Pulmonary artery endothelial cell (primary cell): ENCODE data around the gene RASGRP3. TPM values are rescaled to one million over a fixed set of nuclear protein-coding genes. Genes with fewer than 3 reads are reported as not detected.
A peak's percentile ranks its signal among the peaks of the same experiment; 100 is the strongest.
"Not testable (repeated sequence)": the region's sequence is repeated elsewhere in the genome, so short reads cannot be mapped to it uniquely, and the experiment has no call there.

ENCODE experiments used
- DNase-seq: peaks from one replicate; pipeline ENCODE4 v3.0.0-alpha.2; 2011; ENCODE audit warnings: low read depth, low spot score
- total RNA-seq: library from RNA; depleted of rRNA; stranded (reverse); fragments of >200 nt; gene quantifications from 2 replicates; pipeline ENCODE4 v1.2.3, GENCODE V29; 2014

Gene RASGRP3, protein sequence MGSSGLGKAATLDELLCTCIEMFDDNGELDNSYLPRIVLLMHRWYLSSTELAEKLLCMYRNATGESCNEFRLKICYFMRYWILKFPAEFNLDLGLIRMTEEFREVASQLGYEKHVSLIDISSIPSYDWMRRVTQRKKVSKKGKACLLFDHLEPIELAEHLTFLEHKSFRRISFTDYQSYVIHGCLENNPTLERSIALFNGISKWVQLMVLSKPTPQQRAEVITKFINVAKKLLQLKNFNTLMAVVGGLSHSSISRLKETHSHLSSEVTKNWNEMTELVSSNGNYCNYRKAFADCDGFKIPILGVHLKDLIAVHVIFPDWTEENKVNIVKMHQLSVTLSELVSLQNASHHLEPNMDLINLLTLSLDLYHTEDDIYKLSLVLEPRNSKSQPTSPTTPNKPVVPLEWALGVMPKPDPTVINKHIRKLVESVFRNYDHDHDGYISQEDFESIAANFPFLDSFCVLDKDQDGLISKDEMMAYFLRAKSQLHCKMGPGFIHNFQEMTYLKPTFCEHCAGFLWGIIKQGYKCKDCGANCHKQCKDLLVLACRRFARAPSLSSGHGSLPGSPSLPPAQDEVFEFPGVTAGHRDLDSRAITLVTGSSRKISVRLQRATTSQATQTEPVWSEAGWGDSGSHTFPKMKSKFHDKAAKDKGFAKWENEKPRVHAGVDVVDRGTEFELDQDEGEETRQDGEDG
- 15.7 and 21.8 TPM in 2 replicates for total RNA-seq

- peak; percentile 95 for DNase-seq
Measured at GRCh38 chr2:33476131-33476792, at the start of gene RASGRP3. TSS of gene RASGRP3 (plus strand) at chr2:33476649. CDS start at chr2:33515137, 38,488 bp downstream.

GRCh38 chr2:33426666-33427231 is 49.7 kb upstream of the RASGRP3 start:
- DNase-seq, result no peak

DNA sequence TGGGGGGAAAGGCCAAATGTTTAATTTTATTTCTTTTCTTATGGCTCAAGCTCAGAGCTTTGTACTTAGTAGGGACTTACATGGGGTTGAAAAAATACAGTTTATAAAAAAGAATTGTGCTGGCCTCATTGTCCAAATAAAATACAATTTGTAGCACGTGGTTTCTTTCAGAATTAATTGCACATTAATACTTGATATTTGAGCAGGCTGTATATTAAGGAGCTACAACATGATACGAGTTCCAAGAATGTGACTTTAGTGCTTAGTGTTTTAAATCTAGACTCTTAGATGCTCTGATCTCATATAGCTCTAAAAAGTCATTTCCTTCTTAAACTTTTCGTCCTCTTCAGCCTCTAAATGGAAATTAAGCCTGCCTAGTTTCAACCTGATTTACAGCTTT is 46.4 kb upstream of the RASGRP3 start:
- no peak for DNase-seq

DNA sequence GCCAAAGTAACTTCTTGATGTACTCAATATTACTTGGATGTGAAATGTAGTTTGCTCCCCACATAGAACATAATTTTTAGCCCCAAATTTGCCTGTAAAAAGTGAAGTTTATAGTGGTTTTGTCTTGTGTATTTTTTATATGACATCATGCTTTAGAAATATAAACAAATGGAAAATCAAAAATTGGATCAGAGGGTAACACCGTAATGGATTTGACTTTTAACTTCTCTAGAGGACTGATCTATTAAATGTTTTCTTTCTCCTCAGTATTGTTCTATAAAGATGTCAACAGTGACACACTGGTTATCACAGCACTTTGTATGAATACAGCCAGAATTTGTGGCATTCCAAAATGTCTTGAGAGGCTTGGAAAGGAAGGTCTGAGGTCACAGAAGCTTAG is 45.6 kb upstream of the RASGRP3 start:
- DNase-seq, result no peak

GRCh38 chr2:33432871-33433270 is 43.6 kb upstream of the RASGRP3 start:
- DNase-seq, result no peak

GRCh38 chr2:33433279-33434235 is 42.9 kb upstream of the RASGRP3 start:
- DNase-seq, result no peak

GRCh38 chr2:33435518-33435917 is 40.9 kb upstream of the RASGRP3 start:
- DNase-seq, result no peak

DNA sequence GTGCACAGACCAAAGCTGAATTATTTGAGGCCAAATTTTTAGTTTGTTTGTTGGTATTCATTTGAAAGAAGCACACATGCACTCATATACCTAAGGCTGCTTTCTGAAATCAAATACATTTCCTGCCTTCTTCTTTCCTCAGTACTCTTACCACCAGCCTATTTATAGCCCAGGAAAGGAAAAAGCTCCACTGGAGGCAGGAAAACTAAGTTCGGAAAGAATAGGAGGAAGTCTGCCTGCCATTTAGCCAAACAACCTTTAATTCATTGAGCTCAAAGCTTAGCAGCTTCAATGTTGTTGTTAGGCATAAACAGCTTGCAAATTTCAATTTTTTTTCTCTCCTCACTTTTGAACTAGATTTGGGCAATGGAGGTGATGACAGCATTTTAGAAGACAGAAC is 40.4 kb upstream of the RASGRP3 start:
- DNase-seq, result peak; percentile 69

DNA sequence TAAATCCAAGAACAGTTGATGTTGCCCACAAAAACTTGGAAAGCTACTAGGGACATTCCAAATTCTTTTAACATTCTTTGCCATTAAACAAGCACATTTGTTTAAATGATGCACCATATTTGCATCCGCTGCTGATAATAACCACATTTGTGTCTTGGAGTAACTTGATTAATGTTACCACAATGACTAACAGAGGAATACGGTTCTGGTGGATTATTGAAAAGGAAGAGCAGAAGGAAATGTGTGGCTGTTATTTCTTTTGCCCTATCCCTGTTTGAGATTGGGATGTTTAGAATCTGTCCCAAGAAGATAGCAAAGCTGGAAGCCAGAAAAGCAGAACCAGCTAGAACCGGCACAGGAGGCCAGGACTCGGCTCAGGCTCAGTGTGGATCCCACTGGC is 39.2 kb upstream of the RASGRP3 start:
- DNase-seq, result no peak

DNA sequence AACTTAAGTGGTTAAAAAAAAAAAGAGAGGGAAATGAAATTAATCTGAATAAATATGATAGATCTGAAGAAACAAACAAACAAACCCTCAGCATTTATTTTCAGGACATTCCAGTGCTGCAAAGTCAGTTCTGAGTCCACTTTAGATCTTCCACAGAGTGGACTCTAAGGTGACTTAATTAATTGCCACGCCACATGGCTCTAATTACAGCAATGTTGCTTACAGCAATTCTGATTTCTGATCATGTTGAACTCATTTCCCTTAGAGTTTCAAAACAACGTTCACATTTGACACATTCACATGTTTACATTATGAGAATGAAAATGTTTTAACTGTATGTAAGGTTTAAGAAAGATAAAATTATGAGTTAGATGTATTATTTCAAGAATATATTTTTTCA is 38.6 kb upstream of the RASGRP3 start:
- no peak for DNase-seq

GRCh38 chr2:33441235-33441810 is 35.1 kb upstream of the RASGRP3 start:
- DNase-seq, result peak; percentile 50

DNA sequence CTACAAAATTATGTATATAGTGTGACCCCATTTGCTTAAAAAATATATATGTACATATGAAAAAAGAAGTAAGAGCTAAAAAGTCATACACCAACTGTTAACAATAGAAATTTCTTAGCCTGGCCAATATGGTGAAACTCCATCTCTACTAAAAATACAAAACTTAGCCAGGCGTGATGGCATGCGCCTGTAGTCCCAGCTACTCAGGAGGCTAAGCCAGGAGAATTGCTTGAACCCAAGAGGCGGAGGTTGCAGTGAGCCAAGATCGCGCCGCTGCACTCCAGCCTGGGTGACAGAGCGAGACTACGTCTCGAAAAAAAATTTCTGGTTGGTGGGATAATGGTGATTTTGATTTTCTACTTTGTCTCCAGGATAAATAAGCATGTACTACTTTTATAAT is 34.4 kb upstream of the RASGRP3 start:
- DNase-seq, result not testable (repeated sequence)

GRCh38 chr2:33442528-33443079 is 33.8 kb upstream of the RASGRP3 start:
- peak; percentile 77 for DNase-seq

- no peak for DNase-seq
Measured at GRCh38 chr2:33443274-33443829, 33.1 kb upstream of the RASGRP3 start.

DNA sequence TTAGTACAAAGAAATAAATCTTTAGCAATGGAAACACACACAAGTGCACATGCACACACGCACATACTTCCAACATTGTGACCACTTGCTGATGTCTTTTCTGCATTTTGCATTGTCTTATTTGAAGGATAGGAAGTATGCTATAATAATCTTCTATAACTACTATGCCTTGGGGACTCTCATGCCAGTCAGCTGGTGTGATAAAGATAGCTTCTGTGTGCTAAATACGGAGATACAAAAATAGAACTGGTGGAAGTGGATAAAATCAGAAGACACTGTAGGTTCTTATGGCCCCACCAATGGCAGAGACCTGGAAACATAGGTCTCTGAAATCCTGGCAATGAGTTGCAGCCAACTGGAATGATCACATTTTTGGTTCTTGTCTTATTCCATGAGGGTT is 31.5 kb upstream of the RASGRP3 start:
- DNase-seq, result no peak

DNA sequence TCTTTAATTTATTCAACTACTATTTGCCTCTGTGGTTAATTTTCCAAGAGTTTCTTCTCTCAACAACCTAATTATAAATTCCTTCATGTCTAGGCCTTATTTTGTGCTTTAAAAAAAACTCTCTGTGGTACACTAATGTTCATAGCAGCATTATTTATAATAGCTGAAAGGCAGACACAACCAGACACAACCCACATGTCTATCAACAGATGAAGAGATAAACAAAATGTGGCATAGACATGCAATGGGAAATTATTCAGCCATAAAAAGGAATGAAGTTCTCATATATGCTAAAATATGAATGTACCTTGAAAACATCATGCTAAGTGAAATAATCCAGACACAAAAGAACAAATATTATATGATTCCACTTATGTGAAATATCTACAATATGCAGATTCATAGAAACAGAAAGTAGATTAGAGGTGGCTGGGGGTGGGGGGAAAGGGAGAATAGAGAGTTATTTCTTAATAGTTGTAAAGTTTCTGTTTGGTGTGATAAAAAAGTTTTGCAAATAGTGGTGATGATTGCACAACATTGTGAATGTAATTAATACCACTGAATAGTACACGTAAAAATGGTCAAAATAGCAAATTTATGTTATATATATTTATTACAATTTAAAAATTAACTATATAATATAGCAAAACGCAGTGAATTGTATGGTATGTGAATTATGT is 28.1 kb upstream of the RASGRP3 start:
- no peak for DNase-seq

DNA sequence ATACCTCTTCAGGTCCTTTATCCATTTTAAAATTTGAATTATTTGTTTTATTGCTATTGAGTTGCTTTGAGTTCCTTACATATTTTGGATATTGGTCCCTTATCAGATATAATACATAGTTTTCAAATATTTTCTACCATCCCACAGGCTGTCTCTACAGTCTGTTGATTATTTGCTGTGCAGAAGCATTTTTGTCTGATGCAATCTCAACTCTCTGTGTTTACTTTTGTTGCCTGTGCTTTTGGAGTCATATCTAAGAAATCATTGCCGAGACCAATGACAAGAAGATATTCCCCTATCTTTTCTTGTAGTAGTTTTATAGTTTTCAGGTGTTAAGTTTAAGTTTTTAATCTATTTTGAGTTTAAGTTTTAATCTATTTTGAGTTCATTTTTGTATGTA is 25.2 kb upstream of the RASGRP3 start:
- DNase-seq, result no peak

DNA sequence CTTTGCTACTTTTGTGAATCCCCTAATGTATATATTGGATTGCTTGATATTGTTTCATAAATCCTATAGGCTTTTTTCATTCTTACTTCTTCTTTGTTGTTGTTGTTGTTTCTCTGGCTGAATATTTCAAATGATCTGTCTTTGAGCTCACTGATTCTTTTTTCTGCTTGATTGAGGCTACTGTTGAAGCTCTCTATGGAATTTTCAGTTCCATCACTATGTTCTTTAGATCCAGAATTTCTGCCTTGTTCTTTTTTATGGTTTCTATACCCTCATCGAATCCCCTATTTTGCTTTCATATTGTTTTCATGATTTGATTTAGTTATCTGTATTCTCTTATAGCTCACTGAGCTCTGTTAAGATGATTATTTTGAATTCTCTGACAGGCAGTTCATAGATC is 24.6 kb upstream of the RASGRP3 start:
- no peak for DNase-seq

GRCh38 chr2:33452545-33452944 is 23.9 kb upstream of the RASGRP3 start:
- DNase-seq, result no peak
